GM12873 (cell line): ENCODE data around the gene VPS18.

Source experiments
- TF ChIP-seq, protein P1 (sequence below): IDR thresholded peaks from 2 replicates; pipeline ENCODE4 v1.5.1; 2012; ENCODE audit warnings: low read depth, mild to moderate bottlenecking, moderate library complexity, low read length, control low read depth; ENCODE audit not compliant: insufficient read depth; ENCODE audit errors: missing control alignments

VPS18 gene

DNA sequence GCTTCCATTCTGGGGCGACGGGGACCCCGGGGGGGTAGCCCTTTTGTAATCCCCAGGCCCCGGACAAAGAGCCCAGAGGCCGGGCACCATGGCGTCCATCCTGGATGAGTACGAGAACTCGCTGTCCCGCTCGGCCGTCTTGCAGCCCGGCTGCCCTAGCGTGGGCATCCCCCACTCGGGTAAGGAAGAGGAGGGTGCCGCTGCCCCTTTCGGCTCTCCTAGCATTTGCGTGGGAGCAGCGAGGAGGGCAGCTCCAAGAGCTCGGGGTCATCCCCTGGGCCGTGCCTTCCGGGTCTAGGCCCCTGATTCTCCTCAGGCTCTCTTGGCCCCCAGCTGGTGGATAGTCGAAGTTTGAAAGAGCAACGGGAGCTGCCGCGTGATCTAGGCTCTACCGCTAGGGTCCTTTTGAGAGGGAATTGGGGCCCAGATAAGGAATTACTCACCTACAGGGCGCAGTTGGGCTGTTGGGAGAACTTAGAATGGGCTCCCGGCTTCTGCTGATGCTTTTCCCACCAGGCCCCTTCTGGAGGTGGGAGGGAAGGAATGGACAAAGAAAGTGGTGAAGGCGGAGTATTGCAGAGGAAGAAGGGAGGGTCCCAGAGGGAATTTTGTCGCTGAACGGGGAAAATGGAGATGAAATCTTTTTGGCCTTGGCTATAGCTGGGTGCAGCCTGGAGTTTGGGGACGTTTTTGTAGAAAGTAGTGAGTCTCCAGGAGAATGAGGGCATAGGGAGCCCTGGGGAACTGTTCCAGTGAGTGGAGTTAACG lies 615 bp downstream of the VPS18 start:
- TF ChIP-seq, protein P1, sequence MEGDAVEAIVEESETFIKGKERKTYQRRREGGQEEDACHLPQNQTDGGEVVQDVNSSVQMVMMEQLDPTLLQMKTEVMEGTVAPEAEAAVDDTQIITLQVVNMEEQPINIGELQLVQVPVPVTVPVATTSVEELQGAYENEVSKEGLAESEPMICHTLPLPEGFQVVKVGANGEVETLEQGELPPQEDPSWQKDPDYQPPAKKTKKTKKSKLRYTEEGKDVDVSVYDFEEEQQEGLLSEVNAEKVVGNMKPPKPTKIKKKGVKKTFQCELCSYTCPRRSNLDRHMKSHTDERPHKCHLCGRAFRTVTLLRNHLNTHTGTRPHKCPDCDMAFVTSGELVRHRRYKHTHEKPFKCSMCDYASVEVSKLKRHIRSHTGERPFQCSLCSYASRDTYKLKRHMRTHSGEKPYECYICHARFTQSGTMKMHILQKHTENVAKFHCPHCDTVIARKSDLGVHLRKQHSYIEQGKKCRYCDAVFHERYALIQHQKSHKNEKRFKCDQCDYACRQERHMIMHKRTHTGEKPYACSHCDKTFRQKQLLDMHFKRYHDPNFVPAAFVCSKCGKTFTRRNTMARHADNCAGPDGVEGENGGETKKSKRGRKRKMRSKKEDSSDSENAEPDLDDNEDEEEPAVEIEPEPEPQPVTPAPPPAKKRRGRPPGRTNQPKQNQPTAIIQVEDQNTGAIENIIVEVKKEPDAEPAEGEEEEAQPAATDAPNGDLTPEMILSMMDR, result peak; percentile 72

DNA sequence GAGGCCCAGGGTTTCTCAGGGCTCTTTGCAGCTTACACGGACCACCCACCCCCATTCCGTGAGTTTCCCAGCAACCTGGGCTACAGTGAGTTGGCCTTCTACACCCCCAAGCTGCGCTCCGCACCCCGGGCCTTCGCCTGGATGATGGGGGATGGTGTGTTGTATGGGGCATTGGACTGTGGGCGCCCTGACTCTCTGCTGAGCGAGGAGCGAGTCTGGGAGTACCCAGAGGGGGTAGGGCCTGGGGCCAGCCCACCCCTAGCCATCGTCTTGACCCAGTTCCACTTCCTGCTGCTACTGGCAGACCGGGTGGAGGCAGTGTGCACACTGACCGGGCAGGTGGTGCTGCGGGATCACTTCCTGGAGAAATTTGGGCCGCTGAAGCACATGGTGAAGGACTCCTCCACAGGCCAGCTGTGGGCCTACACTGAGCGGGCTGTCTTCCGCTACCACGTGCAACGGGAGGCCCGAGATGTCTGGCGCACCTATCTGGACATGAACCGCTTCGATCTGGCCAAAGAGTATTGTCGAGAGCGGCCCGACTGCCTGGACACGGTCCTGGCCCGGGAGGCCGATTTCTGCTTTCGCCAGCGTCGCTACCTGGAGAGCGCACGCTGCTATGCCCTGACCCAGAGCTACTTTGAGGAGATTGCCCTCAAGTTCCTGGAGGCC lies 5.4 kb downstream of the VPS18 start:
- TF ChIP-seq, protein P1, result no peak

DNA sequence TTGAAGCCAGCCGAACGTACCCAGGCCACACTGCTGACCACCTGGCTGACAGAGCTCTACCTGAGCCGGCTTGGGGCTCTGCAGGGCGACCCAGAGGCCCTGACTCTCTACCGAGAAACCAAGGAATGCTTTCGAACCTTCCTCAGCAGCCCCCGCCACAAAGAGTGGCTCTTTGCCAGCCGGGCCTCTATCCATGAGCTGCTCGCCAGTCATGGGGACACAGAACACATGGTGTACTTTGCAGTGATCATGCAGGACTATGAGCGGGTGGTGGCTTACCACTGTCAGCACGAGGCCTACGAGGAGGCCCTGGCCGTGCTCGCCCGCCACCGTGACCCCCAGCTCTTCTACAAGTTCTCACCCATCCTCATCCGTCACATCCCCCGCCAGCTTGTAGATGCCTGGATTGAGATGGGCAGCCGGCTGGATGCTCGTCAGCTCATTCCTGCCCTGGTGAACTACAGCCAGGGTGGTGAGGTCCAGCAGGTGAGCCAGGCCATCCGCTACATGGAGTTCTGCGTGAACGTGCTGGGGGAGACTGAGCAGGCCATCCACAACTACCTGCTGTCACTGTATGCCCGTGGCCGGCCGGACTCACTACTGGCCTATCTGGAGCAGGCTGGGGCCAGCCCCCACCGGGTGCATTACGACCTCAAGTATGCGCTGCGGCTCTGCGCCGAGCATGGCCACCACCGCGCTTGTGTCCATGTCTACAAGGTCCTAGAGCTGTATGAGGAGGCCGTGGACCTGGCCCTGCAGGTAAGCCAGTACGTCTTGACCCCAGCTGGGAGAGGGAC lies 6.2 kb downstream of the VPS18 start:
- TF ChIP-seq, protein P1, result no peak

DNA sequence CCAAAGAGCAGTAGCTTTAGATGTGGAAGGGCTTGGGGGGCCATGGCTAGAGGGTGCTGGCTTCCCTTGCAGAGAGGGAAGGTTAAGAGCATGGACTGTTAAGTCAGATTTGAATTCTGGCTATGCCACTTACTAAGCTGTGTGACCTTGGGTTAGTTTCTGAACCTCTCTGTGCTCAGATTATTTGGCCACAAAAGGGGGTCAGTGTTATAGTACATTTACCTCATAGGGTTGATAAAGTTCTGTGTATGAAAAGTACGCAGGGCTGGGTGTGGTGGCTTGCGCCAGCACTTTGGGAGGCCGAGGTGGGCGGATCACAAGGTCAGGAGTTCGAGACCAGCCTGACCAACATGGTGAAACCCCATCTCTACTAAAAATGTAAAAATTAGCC lies 6.8 kb downstream of the VPS18 start:
- TF ChIP-seq, protein P1, result no peak

DNA sequence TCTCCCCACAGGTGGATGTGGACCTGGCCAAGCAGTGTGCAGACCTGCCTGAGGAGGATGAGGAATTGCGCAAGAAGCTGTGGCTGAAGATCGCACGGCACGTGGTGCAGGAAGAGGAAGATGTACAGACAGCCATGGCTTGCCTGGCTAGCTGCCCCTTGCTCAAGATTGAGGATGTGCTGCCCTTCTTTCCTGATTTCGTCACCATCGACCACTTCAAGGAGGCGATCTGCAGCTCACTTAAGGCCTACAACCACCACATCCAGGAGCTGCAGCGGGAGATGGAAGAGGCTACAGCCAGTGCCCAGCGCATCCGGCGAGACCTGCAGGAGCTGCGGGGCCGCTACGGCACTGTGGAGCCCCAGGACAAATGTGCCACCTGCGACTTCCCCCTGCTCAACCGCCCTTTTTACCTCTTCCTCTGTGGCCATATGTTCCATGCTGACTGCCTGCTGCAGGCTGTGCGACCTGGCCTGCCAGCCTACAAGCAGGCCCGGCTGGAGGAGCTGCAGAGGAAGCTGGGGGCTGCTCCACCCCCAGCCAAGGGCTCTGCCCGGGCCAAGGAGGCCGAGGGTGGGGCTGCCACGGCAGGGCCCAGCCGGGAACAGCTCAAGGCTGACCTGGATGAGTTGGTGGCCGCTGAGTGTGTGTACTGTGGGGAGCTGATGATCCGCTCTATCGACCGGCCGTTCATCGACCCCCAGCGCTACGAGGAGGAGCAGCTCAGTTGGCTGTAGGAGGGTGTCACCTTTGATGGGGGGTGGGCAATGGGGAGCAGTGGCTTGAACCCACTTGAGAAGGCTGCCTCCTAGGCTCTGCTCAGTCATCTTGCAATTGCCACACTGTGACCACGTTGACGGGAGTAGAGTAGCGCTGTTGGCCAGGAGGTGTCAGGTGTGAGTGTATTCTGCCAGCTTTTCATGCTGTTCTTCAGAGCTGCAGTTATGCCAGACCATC lies 8.6 kb downstream of the VPS18 start:
- TF ChIP-seq, protein P1, result no peak

DNA sequence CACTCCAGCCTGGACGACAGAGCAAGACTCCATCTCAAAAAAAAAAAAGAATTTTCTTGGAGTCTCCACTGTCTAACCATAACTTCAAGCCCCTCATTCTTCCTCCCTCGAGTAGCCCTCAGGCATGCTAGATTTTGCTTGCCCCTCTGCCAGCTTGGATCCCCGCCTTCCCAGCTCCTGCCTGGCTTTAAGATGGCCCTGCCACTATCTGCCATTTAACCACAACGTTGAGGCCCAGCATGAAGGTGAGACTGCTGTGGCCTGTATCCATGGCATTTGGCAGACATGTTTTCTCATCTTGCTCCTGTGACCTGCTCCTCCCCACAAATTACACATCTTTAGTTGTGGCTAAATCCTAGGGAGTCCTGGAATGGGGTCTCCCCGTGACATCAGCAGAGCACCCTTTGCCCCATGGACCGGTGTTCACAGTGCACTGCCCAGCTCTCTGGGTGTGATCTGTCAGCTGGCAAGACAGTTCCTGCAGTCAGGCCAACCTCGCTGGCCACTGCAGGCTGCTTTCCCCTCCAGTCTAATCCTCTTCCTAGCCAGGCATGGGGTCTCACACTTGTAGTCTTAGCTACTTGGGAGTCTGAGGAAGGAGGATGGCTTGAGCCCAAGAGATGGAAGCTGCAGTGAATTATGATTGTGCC lies 10.4 kb downstream of the VPS18 start:
- TF ChIP-seq, protein P1, result no peak
